Activated CD4-positive, alpha-beta T cell treated with anti-CD3 and anti-CD28 coated beads, Interleukin-2, Interleukin-4, amounts not matched to agents 100 ng/mL and 50 ng/mL, durations not matched to agents 16 hours and 8 hours (primary cell): ENCODE data around the gene PALM.

Experiments used
- DNase-seq: peaks from one replicate; pipeline ENCODE4 v3.0.0-alpha.2; 2020; ENCODE audit warnings: low spot score

Gene PALM

DNA sequence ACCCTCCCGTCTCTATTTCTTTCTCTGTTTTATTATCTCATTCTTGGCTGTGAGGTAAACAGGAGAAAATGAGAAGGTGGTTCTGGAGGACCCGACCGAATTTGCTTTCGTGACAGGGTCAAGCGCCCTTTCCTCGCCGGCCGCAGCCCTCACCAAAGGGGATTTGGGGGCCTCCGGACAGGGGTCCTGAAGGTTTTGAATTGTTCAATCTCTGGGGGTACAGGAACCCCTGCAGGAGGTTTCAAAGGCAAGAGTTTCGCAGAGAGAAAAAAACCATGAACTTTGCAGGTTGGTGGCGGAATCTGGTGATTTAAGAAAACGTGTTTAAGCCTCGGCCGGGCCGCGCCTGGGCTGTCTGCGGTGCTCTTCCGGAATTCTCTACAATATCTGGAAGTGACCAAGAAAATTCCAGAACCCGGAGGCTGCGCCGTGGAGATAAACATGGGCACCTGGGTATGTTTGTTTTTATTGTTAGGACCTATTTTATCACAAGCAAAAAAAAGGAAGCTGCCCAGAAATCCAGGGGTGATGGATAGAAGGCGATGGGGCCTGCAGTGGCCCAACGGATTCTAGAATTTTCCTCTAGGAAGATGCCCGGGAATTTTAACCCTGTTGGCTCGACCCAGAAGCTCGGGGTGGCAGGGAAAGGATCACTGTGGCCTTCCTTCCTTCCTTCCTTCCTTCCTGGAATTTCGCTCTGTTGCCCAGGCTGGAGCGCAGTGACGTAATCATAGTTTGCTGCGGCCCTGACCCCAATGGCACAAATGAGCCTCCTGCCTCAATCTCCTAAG, 74.3 kb downstream of the PALM start:
- DNase-seq, result no peak

DNA sequence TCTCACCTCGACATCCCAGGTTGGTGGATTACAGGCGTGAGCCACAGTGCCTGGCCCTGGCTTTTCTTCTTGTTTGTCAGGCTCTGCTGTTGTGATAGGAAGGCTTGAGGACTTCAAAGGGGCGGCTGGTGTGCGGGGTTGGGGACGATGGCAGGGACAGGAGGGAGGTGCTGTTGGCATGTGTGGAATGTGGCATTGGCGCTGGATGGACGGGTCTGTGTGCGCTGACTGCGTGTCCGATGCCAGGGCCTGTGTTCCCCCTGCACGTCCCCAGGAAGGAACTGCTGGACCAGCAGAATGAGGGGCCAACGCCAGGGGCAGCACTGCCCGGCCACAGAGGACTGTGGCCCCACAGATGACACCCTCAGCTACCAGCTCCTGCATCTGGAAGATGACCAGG, 75.8 kb downstream of the PALM start:
- DNase-seq, result no peak

DNA sequence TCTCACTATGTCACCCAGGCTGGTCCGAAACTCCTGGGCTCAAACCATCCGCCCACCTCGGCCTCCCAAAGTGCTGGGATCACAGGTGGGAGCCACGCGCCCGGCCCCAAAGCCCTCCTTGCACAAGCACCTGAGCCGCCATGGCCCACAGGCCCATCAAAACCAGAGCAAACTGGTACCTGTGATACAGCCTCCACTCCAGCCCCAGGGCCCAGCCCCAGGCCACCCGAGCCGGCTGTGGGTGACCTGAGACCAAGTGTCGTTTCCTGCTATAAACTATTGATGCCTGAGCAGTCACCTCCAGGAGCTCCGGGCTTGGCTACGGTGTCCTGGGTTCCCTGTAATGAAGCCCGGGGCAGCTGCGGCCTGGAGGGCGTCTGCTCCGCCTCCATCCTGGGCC, 78.8 kb downstream of the PALM start:
- no peak for DNase-seq

DNA sequence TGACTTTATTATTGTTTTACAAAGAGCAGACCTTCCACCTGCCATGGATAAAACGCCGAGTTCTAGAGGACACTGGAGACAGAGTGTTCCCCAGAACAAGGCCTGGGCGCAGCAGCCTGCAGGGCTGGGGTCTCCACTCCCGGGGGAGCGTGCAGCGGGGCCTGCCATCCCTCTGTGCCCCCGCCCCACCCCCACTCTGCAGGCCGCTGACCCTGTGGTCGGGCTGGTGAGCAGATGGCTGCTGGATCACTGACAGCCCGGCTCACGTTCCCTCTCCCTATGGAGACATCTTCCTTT, 79.9 kb downstream of the PALM start:
- no peak for DNase-seq

DNA sequence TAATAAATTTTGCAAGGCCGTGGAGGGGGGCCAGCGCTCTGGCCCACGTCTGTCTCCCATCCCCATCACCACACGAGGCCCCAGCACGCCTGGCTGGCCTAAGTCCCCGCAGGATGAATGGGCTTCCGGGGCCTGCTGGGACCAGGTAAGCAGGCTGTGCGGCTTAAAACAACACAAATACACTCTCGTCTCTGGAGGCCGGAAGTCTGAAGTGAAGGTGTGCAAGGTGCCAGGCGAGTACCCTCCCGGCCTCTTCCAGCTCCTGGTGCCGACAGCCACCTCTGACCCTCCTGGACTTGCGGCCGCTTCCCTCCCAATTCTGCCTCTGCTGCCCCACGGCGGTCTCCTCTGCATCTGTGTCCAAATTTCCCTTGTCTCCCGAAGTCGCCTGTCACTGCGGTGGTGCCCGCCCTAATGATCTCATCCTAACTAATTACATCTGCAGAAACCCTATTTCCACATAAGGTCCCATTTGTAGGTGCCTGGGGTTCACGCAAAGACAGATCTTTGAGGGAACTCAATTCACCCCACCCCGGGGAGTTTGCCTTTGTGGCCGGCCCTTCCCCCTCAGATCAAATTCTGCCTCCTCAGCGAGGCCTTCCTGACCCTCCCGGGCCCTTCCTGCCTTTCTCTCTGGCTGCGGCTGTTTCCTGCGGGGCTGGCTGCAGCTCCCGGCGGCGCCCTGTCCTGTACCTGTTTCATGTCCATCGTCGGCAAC, 80.4 kb downstream of the PALM start:
- DNase-seq, result no peak

DNA sequence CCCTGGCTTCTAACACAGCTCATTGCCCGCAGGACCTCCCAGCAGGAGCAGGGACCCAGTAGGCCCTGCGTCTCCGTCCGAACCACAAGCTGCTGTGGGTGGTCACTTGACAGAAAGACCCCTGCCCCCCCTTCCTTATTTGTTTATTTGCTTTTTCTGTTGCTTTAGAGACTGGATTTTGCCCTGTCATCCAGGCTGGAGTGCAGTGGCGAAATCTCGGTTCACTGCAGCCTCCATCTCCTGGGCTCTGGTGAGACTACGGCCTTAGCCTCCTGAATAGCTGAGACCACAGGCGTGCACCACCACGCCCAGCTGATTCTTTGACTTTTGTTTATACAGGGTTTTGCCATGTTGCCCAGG, 80.9 kb downstream of the PALM start:
- DNase-seq, result no peak

DNA sequence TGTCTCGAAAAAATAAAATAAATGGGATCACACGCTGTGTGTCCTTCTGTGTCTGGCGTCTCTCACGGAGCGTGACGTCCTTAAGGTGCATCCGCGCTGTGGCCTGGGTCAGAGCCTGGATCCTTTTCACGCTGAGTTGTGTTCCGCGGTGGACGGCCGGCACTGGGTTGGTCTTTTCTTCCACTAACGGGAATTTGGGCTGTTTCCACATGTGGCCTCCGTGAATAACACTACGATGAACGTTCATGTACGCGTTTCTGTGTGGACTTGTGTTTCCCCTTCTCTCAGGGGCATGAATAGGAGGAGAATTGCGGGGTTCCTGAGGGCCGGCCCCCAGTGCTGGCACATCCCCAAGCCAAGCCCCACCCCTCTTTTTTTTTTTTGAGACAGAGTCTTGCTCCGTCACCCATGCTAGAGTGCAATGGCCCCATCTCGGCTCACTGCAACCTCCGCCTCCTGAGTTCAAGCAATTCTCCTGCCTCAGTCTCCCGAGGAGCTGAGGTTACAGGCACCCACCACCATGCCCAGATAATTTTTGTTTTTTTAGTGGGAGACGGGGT, 82.4 kb downstream of the PALM start:
- no peak for DNase-seq

DNA sequence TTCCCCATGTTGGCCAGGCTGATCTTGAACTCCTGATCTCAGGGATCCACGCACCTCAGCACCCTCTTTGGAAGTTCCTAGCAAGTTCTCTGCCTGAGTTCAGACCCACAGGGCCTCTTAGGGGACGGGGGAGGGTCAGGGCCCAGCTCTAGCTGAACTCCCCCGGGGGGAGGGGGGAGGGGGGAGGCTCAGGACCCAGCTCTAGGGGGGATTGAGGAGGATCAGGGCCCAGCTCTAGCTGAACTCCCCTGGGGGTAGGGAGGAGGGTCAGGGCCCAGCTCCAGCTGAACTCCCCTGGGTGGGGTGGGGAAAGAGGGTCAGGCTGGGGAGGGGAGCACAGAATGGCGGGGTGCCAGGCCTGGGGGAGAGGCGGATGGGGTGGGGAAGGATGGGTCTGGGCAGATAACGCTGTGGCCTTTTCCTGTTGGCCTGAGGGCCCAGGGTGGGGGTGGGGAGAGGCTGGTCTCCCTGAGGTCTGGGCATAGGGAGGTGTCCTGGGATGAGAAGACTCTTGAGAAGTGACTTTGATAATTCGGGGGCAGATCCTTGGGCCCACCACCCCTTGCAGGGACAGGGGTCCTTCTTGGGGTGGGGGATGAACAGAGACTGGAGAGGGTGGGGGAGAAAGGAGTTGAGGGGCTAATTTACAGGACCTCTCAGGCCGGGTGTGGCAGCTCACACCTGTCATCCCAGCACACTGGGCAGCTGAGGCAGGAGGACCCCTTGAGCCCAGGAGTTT, 83.0 kb downstream of the PALM start:
- DNase-seq, result no peak

DNA sequence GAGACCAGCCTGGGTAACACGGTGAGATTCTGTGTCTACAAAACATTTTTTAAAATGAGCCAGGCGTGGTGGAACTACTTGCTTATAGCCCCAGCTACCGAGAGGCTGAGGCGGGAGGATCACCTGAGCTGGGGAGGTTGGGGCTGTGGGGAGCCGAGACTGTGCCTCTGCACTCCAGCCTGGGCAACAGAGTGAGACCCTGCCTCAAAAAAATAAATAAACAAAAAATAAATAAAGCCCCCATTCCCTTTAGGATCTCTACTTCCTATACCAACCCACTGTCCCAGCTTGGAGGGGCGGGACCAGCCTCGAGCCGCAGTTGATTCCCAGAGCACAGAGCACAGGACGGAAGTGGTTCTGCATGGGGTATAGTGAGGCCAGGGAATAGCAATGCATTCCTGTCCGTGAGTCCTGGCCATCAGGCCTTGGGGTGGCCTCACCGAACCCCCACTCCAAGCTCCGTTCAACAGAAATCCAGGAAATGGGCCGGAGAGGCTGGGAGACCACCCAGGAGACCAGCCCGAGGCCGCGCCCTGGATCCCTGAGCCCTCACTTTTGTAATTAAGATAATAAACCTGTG, 83.7 kb downstream of the PALM start:
- no peak for DNase-seq

DNA sequence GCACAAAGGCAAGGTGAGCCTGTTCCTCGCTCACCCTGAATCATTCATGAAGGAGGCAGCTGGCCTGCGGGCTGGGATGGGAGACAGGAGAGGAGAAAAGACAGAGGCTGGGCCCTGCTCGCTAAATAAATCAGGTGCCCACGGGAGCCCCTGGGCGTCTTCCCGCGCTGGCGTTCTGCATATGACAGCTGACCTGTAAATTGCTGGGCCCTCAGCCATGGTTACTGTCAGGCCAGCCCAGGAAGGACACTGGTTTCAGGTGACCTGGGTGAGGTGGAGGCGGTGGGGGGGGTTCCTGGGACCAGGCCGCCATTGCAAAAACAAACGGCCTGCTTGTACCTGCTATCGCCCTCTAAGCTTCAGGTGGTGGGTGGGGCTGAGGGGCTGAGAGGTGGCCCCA, 85.1 kb downstream of the PALM start:
- DNase-seq, result no peak

DNA sequence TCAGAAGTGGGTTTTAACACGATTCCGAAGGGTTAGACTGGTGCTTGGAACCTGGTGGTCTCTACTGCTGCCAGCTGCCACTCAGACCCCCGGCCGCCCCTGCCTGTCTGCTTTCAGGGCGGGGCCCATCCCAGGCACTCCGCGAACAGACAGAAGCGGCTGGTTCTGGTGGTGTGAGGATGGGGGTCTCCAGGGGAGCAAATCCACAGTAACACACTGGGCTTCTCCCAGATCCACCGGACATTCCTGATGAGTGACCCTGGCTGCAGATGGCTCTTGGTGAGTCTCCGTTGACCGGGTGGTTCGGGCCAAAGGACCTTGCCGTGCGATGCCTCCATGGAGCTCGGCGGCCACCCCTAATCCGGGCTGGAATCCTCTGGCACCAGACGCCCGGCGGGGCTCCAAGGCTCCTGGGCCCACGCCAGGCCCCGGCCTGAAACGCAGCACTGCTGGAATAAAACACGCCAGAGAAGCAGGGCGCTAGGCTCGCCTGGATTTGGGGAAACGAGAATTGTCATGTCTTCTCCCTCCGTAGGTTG, 86.4 kb downstream of the PALM start:
- DNase-seq, result no peak

DNA sequence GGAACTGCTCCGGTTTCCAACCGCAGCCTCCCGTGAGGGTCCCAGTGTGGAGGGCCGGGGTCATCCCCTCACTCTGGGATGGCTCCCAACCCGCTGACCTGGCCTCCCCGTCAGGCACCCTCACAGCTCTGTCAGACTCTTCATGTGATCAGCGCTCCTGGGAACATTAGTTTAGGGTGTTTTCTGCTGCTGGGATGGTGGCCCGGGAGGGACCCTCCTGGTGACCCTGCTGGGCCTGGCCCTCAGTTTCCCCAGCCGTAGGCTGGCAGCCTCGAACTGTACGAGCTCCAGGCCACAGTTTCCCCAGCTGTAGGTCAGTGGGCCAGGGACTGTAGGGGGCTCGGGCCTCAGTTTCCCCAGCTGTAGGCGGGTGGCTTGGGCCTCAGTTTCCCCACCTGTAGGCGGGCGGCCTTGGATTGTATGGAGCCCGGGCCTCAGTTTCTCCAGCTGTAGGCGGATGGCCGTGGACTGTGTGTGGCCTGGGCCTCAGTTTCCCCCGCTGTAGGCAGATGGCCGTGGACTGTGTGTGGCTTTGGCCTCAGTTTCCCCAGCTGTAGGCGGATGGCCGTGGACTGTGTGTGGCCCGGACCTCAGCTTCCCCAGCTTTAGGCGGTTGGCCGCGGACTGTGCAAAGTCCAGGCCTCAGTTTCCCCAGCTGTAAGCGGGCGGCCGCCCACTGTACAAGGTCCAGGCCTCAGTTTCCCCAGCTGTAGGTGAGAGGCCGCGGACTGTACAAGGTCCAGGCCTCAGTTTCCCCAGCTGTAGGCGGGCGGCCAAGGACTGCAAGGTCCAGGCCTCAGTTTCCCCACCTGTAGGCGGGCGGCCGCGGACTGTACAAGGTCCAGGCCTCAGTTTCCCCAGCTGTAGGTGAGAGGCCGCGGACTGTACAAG, 87.2 kb downstream of the PALM start:
- no peak for DNase-seq

DNA sequence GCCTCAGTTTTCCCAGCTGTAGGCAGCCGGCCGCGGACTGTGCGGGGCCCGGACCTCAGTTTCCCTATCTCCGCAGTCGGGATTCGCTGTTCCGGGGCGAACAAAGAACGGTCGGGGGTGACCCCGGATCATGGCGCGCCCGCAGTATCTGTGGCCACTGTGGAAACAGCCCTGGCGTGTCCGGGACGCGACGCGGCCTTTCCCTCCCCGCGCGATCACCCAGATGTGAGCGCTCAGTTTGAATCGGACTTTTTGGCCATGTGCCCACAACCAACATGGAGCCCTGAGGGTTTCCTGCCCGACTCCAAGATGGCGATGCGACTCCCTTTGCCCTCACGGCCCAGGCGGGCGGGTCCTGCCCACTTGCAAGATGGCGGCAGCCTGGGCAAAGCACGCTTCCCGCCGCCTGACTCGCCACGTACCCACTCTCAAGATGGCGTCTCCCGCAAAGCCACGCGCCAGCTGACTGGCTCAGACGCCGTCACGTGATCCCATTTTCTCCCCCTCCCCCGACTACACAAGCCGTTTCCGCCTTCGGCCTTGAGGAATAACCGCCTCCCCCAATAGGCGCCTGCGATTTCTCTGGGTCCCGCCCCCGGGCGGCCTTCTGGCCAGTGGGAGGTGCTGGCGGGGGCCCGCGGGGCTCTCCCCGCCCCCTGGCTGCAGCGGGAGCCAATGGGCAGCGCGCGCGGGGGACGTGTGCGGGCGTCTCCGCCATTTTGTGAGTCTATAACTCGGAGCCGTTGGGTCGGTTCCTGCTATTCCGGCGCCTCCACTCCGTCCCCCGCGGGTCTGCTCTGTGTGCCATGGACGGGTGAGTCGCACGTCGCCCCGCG, 88.2 kb downstream of the PALM start, which contains the start of gene PTBP1:
Gene PTBP1 (plus strand): TSS at position 761 of the 836 bp plus-strand sequence. CDS start 46 bp downstream, at position 807.
- peak; percentile 100 for DNase-seq
